ENCODE results near the gene LMAN2.
A peak's percentile ranks its signal among the peaks of the same experiment; 100 is the strongest.
"Not testable (repeated sequence)": the region's sequence is repeated elsewhere in the genome, so short reads cannot be mapped to it uniquely, and the experiment has no call there.

The LMAN2 gene

GRCh38 chr5:177378884-177379883, 27.7 kb upstream of the LMAN2 start:
- peak; percentile 67 for DNase-seq (ENCODE audit: low spot score)

GRCh38 chr5:177377851-177378776, 26.6 kb upstream of the LMAN2 start:
- no peak for DNase-seq (ENCODE audit: low spot score)

DNA sequence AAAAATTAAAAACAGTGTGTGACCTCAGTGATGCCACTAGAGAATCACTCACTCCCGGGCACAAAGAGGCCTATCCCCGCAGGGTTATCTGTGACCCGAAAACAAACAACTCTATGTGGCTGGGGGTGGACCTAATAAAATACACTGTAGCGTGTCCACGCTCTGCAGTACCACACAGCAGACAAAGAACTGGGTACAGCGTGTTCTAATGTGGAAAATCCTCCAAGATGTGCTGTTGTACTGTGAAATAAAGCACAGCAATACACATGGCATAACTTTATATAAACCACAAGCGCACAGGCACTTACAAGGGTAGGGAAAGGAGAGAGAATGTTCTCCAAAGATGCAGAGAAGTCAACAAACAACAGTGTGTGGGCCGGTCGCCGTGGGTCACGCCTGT, 24.6 kb upstream of the LMAN2 start:
- no peak for DNase-seq (ENCODE audit: low spot score)

GRCh38 chr5:177375516-177375915, 24.0 kb upstream of the LMAN2 start:
- not testable (repeated sequence) for DNase-seq (ENCODE audit: low spot score)

DNA sequence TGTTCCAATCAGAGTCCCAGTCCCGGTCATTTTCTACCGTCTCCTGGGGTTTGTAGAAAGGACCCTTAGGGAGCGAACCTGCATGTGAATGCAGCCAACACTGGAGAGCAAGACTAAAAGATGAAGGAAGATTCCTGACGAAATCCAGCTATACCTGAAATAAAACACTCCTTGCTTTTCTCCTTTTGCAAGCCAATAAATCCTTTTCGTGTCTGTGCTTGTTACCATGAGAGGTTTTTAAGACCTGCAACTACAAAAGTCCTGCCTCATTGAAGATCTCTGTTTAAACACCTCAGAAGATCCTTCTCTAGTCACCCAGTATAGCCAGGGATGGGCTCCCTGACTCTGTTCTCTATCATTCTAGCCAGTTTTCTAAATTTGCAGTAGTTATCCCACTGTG, 22.7 kb upstream of the LMAN2 start:
- no peak for DNase-seq (ENCODE audit: low spot score)

GRCh38 chr5:177373806-177374205, 22.3 kb upstream of the LMAN2 start:
- no peak for DNase-seq (ENCODE audit: low spot score)

DNA sequence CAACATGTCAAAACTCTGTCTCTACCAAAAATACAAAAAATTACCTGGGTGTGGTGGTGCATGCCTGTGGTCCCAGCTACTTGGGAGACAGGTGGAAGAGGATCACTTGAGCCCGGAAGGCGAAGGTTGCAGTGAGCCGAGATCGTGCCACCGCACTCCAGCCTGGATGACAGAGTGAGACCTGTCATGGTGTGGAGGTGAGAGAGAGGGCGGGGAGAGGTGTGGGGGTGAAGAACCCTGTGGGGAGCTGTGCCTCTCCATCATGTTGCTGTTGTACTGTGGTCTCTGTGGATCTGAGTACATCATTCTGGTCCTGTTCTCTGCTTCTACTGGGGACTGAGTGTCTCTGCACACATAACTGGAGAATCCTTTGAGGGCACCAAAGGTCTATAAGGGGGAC, 21.4 kb upstream of the LMAN2 start:
- DNase-seq (ENCODE audit: low spot score): no peak

- no peak for DNase-seq (ENCODE audit: low spot score)
These were observed 20.8 kb upstream of the LMAN2 start for GRCh38 chr5:177372034-177372896.

DNA sequence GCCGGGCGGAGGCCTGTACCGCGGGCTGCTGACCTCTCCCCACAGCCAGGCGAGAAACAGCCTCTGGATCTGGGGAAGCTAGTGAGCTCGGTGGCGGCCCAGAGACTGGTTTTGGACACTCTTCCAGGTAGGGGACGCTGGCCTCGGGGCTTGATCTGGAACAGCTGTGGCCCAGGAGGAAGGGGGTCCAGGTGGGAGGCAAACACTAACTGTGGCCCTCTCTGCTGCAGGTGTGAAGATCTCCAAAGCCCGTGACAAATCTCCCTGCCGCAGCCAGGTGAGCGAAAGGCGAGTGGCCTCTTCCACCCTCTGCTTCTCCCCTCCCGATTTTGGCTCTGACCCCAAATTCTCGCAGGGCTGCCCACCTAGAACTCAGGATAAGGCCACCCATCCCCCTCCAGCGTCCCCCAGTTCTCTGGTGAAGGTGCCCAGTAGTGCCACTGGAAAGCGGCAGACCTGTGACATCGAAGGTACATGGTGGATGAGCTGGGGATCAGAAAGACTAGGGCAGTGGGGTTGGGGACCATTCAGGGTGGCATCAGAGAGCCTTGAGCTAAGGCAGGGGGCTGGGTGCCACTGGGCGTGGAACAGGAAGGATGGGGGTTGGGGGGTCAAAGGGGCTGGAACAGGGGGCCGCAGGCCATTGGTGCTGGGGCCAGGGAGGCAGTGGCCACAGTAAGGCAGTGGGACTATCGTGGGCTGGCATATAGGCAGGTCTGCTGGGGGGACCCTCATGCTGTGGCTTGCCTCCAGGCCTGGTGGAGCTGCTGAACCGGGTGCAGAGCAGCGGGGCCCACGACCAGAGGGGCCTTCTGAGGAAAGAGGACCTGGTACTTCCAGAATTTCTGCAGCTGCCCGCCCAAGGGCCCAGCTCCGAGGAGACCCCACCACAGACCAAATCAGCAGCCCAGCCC, 19.9 kb upstream of the LMAN2 start:
- DNase-seq (ENCODE audit: low spot score): no peak

DNA sequence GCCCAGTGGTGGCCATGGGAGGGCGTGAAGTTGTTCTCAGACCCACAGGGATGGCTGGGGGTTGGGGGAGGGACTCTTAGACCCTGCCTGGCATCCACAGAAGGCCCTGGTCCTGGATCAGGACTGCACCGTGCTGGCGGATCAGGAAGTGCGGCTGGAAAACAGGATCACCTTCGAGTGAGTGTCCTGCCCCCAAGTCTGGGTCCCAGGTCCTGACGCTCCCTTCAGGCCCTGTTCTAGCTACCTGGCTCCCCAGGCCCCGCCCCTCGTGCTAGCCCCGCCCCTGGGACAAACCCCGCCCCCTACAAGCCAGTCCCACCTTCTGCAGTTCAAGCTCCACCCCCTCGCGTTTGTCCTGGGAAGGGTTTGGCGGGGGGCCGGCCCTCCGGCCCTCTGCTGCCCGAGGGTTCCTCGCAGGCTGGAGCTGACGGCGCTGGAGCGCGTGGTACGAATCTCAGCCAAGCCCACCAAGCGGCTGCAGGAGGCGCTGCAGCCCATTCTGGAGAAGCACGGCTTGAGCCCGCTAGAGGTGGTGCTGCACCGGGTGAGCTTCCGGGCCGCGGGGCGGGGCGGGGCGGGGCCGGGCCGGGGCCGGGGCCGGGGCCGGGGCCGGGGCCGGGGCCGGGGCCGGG, 19.1 kb upstream of the LMAN2 start:
- peak; percentile 94 for DNase-seq (ENCODE audit: low spot score)

- DNase-seq (ENCODE audit: low spot score): no peak
These were observed 18.4 kb upstream of the LMAN2 start for GRCh38 chr5:177369645-177370440.

DNA sequence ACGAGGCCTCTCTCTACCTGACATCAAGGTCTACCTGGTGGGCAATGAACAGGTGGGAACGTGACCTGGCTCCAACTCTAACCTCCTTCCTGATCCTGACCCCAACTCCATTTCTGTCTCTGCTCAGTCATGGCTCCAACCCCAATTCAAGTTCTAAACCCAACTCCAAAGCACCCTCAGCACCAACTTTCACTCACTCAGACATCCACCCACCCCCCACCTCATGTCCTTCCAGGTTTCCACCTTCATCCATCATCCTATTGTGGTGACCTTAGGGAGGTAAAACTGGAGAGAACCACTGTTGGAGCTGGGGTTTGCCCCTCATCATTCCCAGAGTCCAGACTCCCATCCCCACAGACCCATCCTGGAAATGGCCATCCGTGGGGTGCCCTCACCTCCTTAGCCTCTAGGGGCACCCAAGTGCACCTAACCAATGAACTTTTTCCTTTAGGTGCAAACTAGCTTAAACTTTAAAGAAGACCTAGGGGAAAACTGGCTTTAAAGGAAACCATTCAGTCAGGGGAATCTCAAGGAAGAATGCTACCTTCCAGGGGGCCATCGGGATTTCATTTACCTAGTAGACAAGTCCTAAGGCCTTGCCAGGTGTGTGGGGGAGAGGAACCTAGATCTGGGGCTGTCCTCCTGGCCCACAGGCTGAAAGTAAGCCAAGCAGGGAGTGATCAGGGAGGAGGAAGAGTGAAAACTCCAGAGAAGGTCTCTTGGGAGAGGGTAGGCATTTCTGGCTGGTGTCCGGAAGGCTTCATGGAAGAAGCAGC, 17.6 kb upstream of the LMAN2 start:
- peak; percentile 60 for DNase-seq (ENCODE audit: low spot score)

DNA sequence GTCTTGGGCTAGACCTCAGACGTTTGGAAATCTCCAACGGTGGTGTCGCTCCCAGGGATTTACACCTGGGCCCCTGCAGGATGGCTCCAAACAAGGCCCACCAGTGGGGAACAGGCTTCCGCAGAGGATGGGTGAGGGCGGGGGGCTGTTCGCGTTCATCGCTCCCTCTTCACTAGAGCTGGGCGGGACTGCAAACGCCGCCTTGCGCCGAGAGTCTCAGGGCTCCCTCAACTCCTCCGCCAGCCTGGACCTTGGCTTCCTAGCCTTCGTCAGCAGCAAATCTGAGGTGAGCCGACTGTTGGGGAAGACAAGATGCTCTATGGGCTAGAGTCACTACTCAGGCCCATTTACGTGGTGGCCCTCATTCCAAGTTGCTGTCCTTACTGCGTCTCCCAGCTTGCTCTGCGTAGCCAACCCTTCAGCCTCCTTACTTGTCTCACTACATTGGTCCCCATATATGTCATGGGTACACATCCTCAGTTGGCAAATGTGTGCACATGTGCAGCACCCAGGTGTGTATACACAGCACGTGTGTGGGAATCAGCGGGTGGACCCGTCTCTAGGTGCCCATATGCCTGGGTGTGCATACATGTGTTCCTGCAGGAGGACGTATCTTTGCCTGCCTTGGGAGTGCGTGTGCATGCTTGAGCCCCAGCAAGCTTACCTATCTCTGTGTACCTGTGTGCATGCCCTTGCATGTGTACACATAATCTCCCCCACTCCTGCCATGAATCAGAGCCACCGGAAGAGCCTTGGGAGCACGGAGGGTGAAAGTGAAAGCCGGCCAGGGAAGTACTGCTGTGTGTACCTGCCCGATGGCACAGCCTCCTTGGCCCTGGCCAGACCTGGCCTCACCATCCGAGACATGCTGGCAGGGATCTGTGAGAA, 16.8 kb upstream of the LMAN2 start:
- DNase-seq (ENCODE audit: low spot score): no peak

DNA sequence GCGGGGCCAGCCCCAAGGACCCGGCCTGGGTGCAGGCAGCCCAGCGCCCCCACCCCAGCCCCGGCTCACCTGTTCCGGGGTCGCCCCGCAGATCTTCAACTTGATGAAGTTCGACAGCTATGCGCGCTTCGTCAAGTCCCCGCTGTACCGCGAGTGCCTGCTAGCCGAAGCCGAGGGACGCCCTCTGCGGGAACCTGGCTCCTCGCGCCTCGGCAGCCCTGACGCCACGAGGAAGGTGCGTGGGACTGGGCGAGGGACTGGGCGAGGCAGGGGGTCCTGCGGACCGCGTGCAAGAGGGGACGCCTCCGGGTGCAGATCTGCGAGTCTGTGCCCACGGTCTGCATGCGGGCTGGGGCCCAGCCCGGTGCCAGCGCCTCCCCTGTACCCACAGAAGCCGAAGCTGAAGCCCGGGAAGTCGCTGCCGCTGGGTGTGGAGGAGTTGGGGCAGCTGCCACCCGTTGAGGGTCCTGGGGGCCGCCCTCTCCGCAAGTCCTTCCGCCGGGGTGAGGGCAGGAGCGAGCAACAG, 15.9 kb upstream of the LMAN2 start:
- DNase-seq (ENCODE audit: low spot score): no peak

- no peak for DNase-seq (ENCODE audit: low spot score)
These were observed 15.3 kb upstream of the LMAN2 start for GRCh38 chr5:177366528-177367322.

- no peak for DNase-seq (ENCODE audit: low spot score)
These were observed 14.5 kb upstream of the LMAN2 start for GRCh38 chr5:177365845-177366527.
